Colon (tissue), 2 donors: ENCODE measurements around the gene KLHL1.

Source experiments
- FAIRE-seq: peaks from 2 replicates; lab custom pipeline; 2012; peaks lifted over from hg19 to GRCh38; lab: Jason Lieb, UNC
- donor health status: control.
- donor health status: control.

The KLHL1 gene

GRCh38 chr13:69872321-69873047 lies 235.8 kb downstream of the KLHL1 start:
- FAIRE-seq: no peak

GRCh38 chr13:69866555-69866954 lies 241.7 kb downstream of the KLHL1 start:
- FAIRE-seq: no peak

GRCh38 chr13:69857183-69857821 lies 250.9 kb downstream of the KLHL1 start:
- peak; percentile 57 for FAIRE-seq

GRCh38 chr13:69856331-69856730 lies 251.9 kb downstream of the KLHL1 start:
- no peak for FAIRE-seq

- FAIRE-seq: no peak
Observed at GRCh38 chr13:69828527-69828926, 279.7 kb downstream of the KLHL1 start.

- no peak for FAIRE-seq
Observed at GRCh38 chr13:69820180-69820579, 288.1 kb downstream of the KLHL1 start.

GRCh38 chr13:69817333-69817869 lies 290.9 kb downstream of the KLHL1 start:
- no peak for FAIRE-seq

GRCh38 chr13:69809152-69809551 lies 299.1 kb downstream of the KLHL1 start:
- FAIRE-seq: no peak

- FAIRE-seq: no peak
Observed at GRCh38 chr13:69796256-69796655, 312.0 kb downstream of the KLHL1 start.

GRCh38 chr13:69793783-69794453 lies 314.3 kb downstream of the KLHL1 start:
- no peak for FAIRE-seq

GRCh38 chr13:69776937-69777336 lies 331.3 kb downstream of the KLHL1 start:
- FAIRE-seq: no peak

- FAIRE-seq: no peak
Observed at GRCh38 chr13:69769608-69770007, 338.6 kb downstream of the KLHL1 start.

GRCh38 chr13:69761581-69761980 lies 346.7 kb downstream of the KLHL1 start:
- FAIRE-seq: no peak

- FAIRE-seq: no peak
Observed at GRCh38 chr13:69755101-69755500, 353.2 kb downstream of the KLHL1 start.

GRCh38 chr13:69751259-69751658 lies 357.0 kb downstream of the KLHL1 start:
- no peak for FAIRE-seq

GRCh38 chr13:69737129-69737935 lies 370.9 kb downstream of the KLHL1 start:
- FAIRE-seq: no peak

- FAIRE-seq: no peak
Observed at GRCh38 chr13:69721631-69722030, 386.6 kb downstream of the KLHL1 start.

- FAIRE-seq: peak; percentile 85
Observed at GRCh38 chr13:69720278-69720983, 387.8 kb downstream of the KLHL1 start.

- no peak for FAIRE-seq
Observed at GRCh38 chr13:69706807-69707206, 401.4 kb downstream of the KLHL1 start.

GRCh38 chr13:69704311-69704710 lies 403.9 kb downstream of the KLHL1 start:
- no peak for FAIRE-seq

GRCh38 chr13:69690999-69691398 lies 417.3 kb downstream of the KLHL1 start:
- FAIRE-seq: no peak
